Panc1 (cell line): ENCODE results near the gene HSP90AA1. TPM values are rescaled to one million over a fixed set of nuclear protein-coding genes. Genes with fewer than 3 reads are reported as not detected.

ENCODE experiments used
- ATAC-seq: fragments of 200-7000 bp; cut with Tn5 transposase; 2 replicates; pipeline ENCODE4 v1.9.1; 2020; ENCODE audit warnings: mild to moderate bottlenecking, moderate library complexity
- BruUV-seq: library from RNA; stranded (reverse); fragments of 400-500 nt; replicated peaks from 2 replicates; lab custom pipeline; 2021; lab: Mats Ljungman, UMichigan
- CTCF ChIA-PET: fragments of 300-600 bp; sonication (Branson Sonifier 250); formaldehyde crosslinking; loops from one replicate; lab custom pipeline; 2022; ENCODE audit warnings: antibody characterized with exemption; lab: Charles Lee
- POLR2A ChIA-PET: fragments of 300-600 bp; sonication (Branson Sonifier 250); formaldehyde crosslinking; loops from one replicate; lab custom pipeline; 2022; ENCODE audit warnings: antibody characterized with exemption; lab: Charles Lee
- DNase-seq: peaks from one replicate; pipeline ENCODE4 v3.0.0-alpha.2; 2010; ENCODE audit warnings: low read depth, low spot score
- H3K27ac ChIP-seq: 2 replicates; pipeline ENCODE4 v1.5.1; 2011; ENCODE audit warnings: mild to moderate bottlenecking, low read length, inconsistent platforms
- H3K27me3 ChIP-seq: fragments of 200-500 bp; sonication (Bioruptor generic); 2 replicates; pipeline ENCODE4 v1.6.0; 2014; ENCODE audit warnings: low read length, inconsistent platforms; ENCODE audit not compliant: control insufficient read depth, insufficient read depth
- H3K36me3 ChIP-seq: fragments of 200-500 bp; sonication (Bioruptor generic); 2 replicates; pipeline ENCODE4 v1.5.1; 2014; ENCODE audit warnings: inconsistent platforms, mild to moderate bottlenecking, low read length, moderate library complexity; ENCODE audit not compliant: control insufficient read depth, insufficient read depth
- H3K4me1 ChIP-seq: 2 replicates; pipeline ENCODE4 v1.5.1; 2011; ENCODE audit warnings: inconsistent platforms, mild to moderate bottlenecking, low read length, moderate library complexity; ENCODE audit not compliant: control insufficient read depth, insufficient read depth
- H3K4me3 ChIP-seq, 2 experiments: 2 replicates each; pipeline ENCODE4 v1.5.1; 2011 to 2012; ENCODE audit warnings: low read depth in 2 of 2, low read length in 2 of 2, mild to moderate bottlenecking in 2 of 2, inconsistent platforms in 1 of 2, moderate library complexity in 1 of 2
- H3K9me3 ChIP-seq: fragments of 200-500 bp; sonication (Bioruptor generic); 2 replicates; pipeline ENCODE4 v1.5.1; 2014; ENCODE audit warnings: low read depth, mild to moderate bottlenecking, inconsistent platforms, low read length, moderate library complexity; ENCODE audit not compliant: control insufficient read depth, insufficient read depth
- CTCF ChIP-seq: fragments of 450-650 bp; IDR thresholded peaks from 2 replicates; pipeline ENCODE4 v1.5.1; 2017; ENCODE audit warnings: mild to moderate bottlenecking
- POLR2AphosphoS5 ChIP-seq: IDR thresholded peaks from 2 replicates; pipeline ENCODE4 v1.6.1; 2012; ENCODE audit warnings: mild to moderate bottlenecking, low read depth, low read length, moderate library complexity
- REST ChIP-seq, 2 experiments: IDR thresholded peaks; 2 replicates each; pipeline ENCODE4 v1.6.1; 2011 to 2012; ENCODE audit warnings: low read depth in 2 of 2, control low read depth in 1 of 2, low read length in 1 of 2, mild to moderate bottlenecking in 1 of 2, moderate library complexity in 1 of 2; ENCODE audit not compliant: insufficient read depth in 1 of 2
- SIN3A ChIP-seq: IDR thresholded peaks from 2 replicates; pipeline ENCODE4 v1.6.1; 2012; ENCODE audit warnings: low read depth, mild to moderate bottlenecking, low read length, moderate library complexity, borderline replicate concordance; ENCODE audit not compliant: insufficient read depth
- TCF7L2 ChIP-seq: IDR thresholded peaks from 2 replicates; pipeline ENCODE4 v1.6.1; 2011; ENCODE audit warnings: mild to moderate bottlenecking, low read depth, low read length, inconsistent platforms
- in situ Hi-C: cut with HindIII; loops from 2 replicates; pipeline ENCODE4 v1.10.0; 2016; ENCODE audit warnings: low sequenced_read_pairs, low pct_unique_long_range_greater_than_20kb
- intact Hi-C: fragments of 100-400 bp; cut with micrococcal nuclease; formaldehyde crosslinking; loops from one replicate; pipeline ENCODE4 v1.10.0; 2022; ENCODE audit not compliant: unreplicated experiment
- total RNA-seq: library from RNA; stranded (reverse); gene quantifications from one replicate; pipeline ENCODE4 v1.2.1, GENCODE V29; 2021; ENCODE audit not compliant: unreplicated experiment

Gene HSP90AA1
- total RNA-seq, 1 experiment from 2014 or later = 383 TPM

- peak; percentile 46 for ATAC-seq
- no peak for DNase-seq
- BruUV-seq = no TSS peak
- H3K4me3 ChIP-seq = peak overlapping the region; percentile 67 to 82
- no peaks in the 10 kb centered on the region for H3K27me3 ChIP-seq
- no peaks in the 10 kb centered on the region for H3K9me3 ChIP-seq
- CTCF ChIA-PET = no interaction called here
- peak overlapping the region; percentile 86 for H3K27ac ChIP-seq
- in situ Hi-C loops (no loop called here), intact Hi-C loops (no loop called here)
- POLR2A ChIA-PET = interaction anchor here (0.6 kb wide), 1 partner anchor 218 kb away, joined by 3 read pairs; no protein-coding TSS in a partner anchor
- peaks cover 37% of the 10 kb centered on the region for H3K36me3 ChIP-seq
- peaks cover 24% of the 10 kb centered on the region for H3K4me1 ChIP-seq
- no peak for TF ChIP-seq TCF7L2
- TF ChIP-seq SIN3A = no peak
- no peak for TF ChIP-seq POLR2AphosphoS5
- no peak for TF ChIP-seq REST (IDR thresholded peaks at IDR 0.05; ENCODE audit: insufficient read depth in 1 of 2, low read depth in 2 of 2, low read length in 1 of 2)
- TF ChIP-seq CTCF = no peak
Observed at GRCh38 chr14:102085948-102086708, 716 bp downstream of the HSP90AA1 start.

GRCh38 chr14:102085488-102085887 is 1.4 kb downstream of the HSP90AA1 start:
- TF ChIP-seq POLR2AphosphoS5 (no peak), SIN3A (no peak), CTCF (no peak), TCF7L2 (no peak), REST (IDR thresholded peaks at IDR 0.05; ENCODE audit: insufficient read depth in 1 of 2, low read depth in 2 of 2, low read length in 1 of 2) (no peak)
- ChIA-PET POLR2A (interaction anchor here (0.6 kb wide), 1 partner anchor 219 kb away, joined by 3 read pairs; no protein-coding TSS in a partner anchor), CTCF (no interaction called here)
- H3K27me3 ChIP-seq = no peaks in the 10 kb centered on the region
- in situ Hi-C loops (no loop called here), intact Hi-C loops (no loop called here)
- ATAC-seq (no peak), DNase-seq (no peak)
- peaks cover 24% of the 10 kb centered on the region for H3K4me1 ChIP-seq
- no TSS peak for BruUV-seq
- peaks cover 42% of the 10 kb centered on the region for H3K36me3 ChIP-seq
- H3K27ac ChIP-seq = peak overlapping the region; percentile 86
- H3K9me3 ChIP-seq = no peaks in the 10 kb centered on the region
- peak overlapping the region; percentile 67 to 82 for H3K4me3 ChIP-seq
